Measurements from ENCODE around the gene TOM1L2.

Gene TOM1L2

GRCh38 chr17:17840751-17841591, 131.2 kb downstream of the TOM1L2 start:
- CTCF ChIA-PET, result interaction anchor here (0.6 to 1.2 kb wide), 3 partner anchors 11 to 28 kb away, joined by 3 read pairs; no protein-coding TSS in a partner anchor
- no peak for DNase-seq (ENCODE audit: extremely low spot score)
- POLR2A ChIA-PET, result interaction anchor here (0.6 to 1.3 kb wide), 4 partner anchors 14 to 163 kb away, joined by 3 to 4 read pairs (median 3); no protein-coding TSS in a partner anchor
- TF ChIP-seq BHLHE40 (IDR thresholded peaks at IDR 0.05; ENCODE audit: borderline replicate concordance) (no peak), TARDBP (IDR thresholded peaks at IDR 0.05) (no peak), NFRKB (IDR thresholded peaks at IDR 0.05) (no peak), ARNT (IDR thresholded peaks at IDR 0.05) (no peak), SUZ12 (IDR thresholded peaks at IDR 0.05) (no peak), ZNF384 (IDR thresholded peaks at IDR 0.05) (no peak), L3MBTL2 (conservative IDR thresholded peaks at IDR 0.05) (no peak), FOXA1 (IDR thresholded peaks at IDR 0.05) (no peak)

DNA sequence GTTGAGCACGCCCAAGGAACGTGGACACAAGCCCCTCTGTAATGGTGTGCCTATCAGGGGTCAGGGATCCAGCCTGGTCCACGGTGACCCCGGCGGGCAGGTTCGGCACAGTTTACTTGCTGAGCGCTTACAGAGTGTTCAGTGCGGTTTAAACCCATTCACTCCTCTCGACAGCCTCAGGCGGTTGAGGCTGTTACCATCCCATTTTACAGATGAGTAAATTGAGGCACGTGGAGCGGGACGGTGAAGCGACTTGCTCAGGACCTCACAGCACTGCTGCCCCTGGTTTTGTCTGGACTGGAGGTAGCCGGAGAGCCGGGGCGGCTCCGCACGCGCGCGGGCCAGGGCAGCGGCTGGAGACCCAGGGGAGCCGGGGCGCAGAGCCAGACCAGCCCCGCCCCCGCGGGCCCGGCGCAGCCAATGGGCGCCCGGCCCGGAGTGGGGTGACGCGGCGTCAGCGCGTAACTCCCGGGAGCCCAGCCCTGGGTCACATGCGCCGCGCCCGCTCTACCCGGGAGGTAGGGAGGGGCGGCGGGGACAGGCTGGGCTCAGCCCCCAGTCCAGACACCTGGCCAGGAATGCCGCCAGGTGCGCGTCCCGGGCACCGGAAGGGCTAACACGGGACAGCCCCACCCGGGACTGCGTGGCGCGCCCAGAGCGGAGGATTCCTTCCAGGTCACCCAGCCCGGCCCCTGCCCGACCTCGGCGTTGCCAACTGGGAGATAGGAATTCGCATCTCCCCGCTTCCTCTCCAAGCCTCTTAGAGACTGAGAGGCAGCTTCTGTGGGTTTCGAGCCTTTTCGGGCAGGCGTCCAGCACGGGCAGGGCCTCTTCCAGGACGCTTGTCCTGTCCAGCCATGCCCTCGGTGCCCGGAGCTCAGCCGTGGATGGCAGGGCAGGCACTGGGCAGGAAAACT, 132.2 kb downstream of the TOM1L2 start:
- ChIA-PET CTCF (no interaction called here), POLR2A (interaction anchor here (1.3 to 8.1 kb wide), 3 partner anchors 12 to 23 kb away, joined by 3 to 369 read pairs (median 196); no protein-coding TSS in a partner anchor)
- DNase-seq (ENCODE audit: extremely low spot score), result no peak
- TF ChIP-seq NFRKB (IDR thresholded peaks at IDR 0.05) (no peak), BHLHE40 (IDR thresholded peaks at IDR 0.05; ENCODE audit: borderline replicate concordance) (no peak), ELF4 (IDR thresholded peaks at IDR 0.05) (no peak), SUZ12 (IDR thresholded peaks at IDR 0.05) (no peak), TARDBP (IDR thresholded peaks at IDR 0.05) (no peak), SP1 (IDR thresholded peaks at IDR 0.05) (no peak), CTBP1 (IDR thresholded peaks at IDR 0.05; ENCODE audit: borderline replicate concordance) (no peak), FOXM1 (IDR thresholded peaks at IDR 0.05; ENCODE audit: borderline replicate concordance) (no peak), HDGF (IDR thresholded peaks at IDR 0.05; ENCODE audit: borderline replicate concordance) (no peak), L3MBTL2 (conservative IDR thresholded peaks at IDR 0.05) (no peak), LEF1 (IDR thresholded peaks at IDR 0.05; ENCODE audit: borderline replicate concordance) (no peak)

- no peak for TF ChIP-seq FOXA1 (IDR thresholded peaks at IDR 0.05)
- TF ChIP-seq ZNF384 (IDR thresholded peaks at IDR 0.05), result no peak
- ChIA-PET POLR2A (interaction anchor here (0.7 to 8.1 kb wide), 10 partner anchors 14 to 134 kb away, joined by 3 to 369 read pairs (median 8); partner anchors contain the start of genes DRC3 and TOM1L2), CTCF (interaction anchor here (0.9 to 1.2 kb wide), 4 partner anchors 9 to 81 kb away, joined by 3 read pairs; no protein-coding TSS in a partner anchor)
- no peak for DNase-seq (ENCODE audit: extremely low spot score)
These were observed 133.9 kb downstream of the TOM1L2 start for GRCh38 chr17:17837966-17838962.

GRCh38 chr17:17837380-17837821, 134.8 kb downstream of the TOM1L2 start:
- TF ChIP-seq ELF4 (IDR thresholded peaks at IDR 0.05) (peak; percentile 30; the same call in 1 of the 2 replicates), HDGF (IDR thresholded peaks at IDR 0.05; ENCODE audit: borderline replicate concordance) (no peak)
- POLR2A ChIA-PET, result interaction anchor here (1.2 to 8.1 kb wide), 14 partner anchors 15 to 196 kb away, joined by 3 to 369 read pairs (median 8); partner anchors contain the start of genes DRC3 and TOM1L2
- DNase-seq (ENCODE audit: extremely low spot score), result no peak
- CTCF ChIA-PET, result interaction anchor here (1.0 kb wide), 1 partner anchor 81 kb away, joined by 3 read pairs; no protein-coding TSS in a partner anchor

DNA sequence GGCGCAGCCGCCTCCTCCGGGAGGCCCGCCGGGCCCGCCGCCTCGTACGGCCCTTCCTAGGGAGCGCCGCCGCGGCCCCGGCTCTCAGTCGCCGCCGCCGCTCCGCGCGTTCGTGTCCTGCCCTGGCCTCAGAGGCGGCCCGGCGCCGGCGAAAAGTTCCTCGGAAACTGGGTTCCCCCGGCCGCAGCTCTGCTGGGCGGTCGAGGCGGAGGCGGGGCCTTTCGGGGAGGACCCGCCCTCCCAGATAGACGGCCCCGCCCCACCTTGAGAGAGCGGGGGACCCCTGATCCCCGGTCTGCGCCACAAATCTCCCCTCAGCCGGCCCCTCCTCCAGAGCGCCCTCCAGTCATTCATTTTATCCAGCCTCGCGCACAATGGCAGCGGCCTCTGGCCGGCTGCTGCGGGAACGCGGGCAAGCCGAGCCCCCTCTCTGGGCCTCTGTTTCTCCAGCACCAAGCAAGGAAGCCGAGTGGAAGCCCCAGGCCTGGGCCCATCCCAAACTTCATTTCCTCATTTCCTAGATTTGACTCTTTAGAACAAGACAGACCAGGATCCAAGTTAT, 135.3 kb downstream of the TOM1L2 start, which contains the start of gene SREBF1:
SREBF1 (minus strand) TSS at position 169 of the 562 bp plus-strand sequence. CDS start 169 bp downstream, outside the sequence.
- ChIA-PET CTCF (interaction anchor here (0.6 to 1.4 kb wide), 3 partner anchors 9 to 82 kb away, joined by 3 to 4 read pairs (median 3); no protein-coding TSS in a partner anchor), POLR2A (interaction anchor here (0.6 to 8.1 kb wide), 44 partner anchors 15 to 460 kb away, joined by 3 to 369 read pairs (median 6); partner anchors contain the start of genes ALKBH5, DRC3, PEMT and RAI1)
- no peak for TF ChIP-seq FOXM1 (IDR thresholded peaks at IDR 0.05; ENCODE audit: borderline replicate concordance)
- no peak for TF ChIP-seq NFRKB (IDR thresholded peaks at IDR 0.05)
- TF ChIP-seq LEF1 (IDR thresholded peaks at IDR 0.05; ENCODE audit: borderline replicate concordance), result no peak; the same call in 1 of the 2 replicates
- no peak for TF ChIP-seq FOXK2 (IDR thresholded peaks at IDR 0.05)
- TF ChIP-seq FOXA1 (IDR thresholded peaks at IDR 0.05), result no peak
- TF ChIP-seq L3MBTL2 (conservative IDR thresholded peaks at IDR 0.05), result 0 out of 2 replicates have a peak, but pooled peaks have one; percentile 13
- DNase-seq (ENCODE audit: extremely low spot score), result peak; percentile 46

DNA sequence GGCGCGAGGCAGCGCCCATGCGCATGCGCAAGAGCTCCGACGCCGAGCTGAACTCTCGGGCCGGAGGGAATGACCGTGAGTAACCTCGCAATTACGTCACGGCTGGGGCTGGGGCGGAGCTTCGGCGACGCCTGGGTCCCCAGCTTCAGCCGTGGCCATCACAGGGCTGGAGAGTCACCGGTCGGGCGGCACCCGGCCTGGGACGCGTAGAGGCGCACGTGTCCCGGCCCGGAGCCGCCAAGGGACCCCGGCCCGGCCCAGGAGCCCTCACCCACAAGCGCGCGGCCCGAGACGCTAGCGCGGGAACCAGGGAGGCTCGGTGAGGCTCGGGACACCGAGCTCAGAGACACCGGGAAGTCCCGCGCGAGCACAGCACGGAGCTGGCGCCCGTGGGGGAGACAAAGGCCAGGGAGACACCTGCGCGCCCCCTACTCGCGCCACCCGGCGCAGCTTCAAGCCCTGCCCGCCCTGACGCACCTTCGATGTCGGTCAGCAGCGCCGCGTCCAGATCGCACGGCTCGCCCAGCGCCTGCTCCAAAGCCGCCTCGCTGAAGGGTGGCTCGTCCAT, 135.9 kb downstream of the TOM1L2 start:
- peak; percentile 98 for DNase-seq (ENCODE audit: extremely low spot score)
- TF ChIP-seq LEF1 (IDR thresholded peaks at IDR 0.05; ENCODE audit: borderline replicate concordance) (peak; percentile 38; the same call in 1 of the 2 replicates), SUZ12 (IDR thresholded peaks at IDR 0.05) (no peak)
- POLR2A ChIA-PET, result interaction anchor here (0.6 to 8.1 kb wide), 59 partner anchors 16 to 459 kb away, joined by 3 to 369 read pairs (median 5); partner anchors contain the start of genes ALKBH5, DRC3, PEMT and RAI1
- CTCF ChIA-PET, result interaction anchor here (0.6 to 1.4 kb wide), 4 partner anchors 9 to 157 kb away, joined by 3 to 4 read pairs (median 3); no protein-coding TSS in a partner anchor
